ENCODE data around the gene CLK2. TPM values are rescaled to one million over a fixed set of nuclear protein-coding genes. Genes with fewer than 3 reads are reported as not detected.

Gene CLK2
- total and polyA plus RNA-seq, 2 of the 8 experiments (the other 6 are each of a cell fraction or from before 2014, with no cell fraction given), result 62.2 to 76.0 TPM

GRCh38 chr1:155263067-155263466 is 10.2 kb downstream of the CLK2 start:
- no peak overlapping the region for H3K4me3 ChIP-seq (ENCODE audit: extremely low read depth in 1 of 4, insufficient read depth in 2 of 4, low read depth in 3 of 4, low read length in 4 of 4)
- H2BK5ac ChIP-seq (ENCODE audit: low read depth, low read length), result no peak overlapping the region
- FAIRE-seq, result no peak
- H2BK120ac ChIP-seq (replicated peaks; ENCODE audit: low read depth, low read length), result no peak overlapping the region
- peaks cover 0 to 8% (median 4%) of the 10 kb centered on the region in 4 experiments; a peak in 3 of 7 replicates for H3K4me1 ChIP-seq (replicated peaks in 1 of 4; ENCODE audit: control insufficient read depth in 3 of 4, insufficient read depth in 4 of 4, low read length in 3 of 4)
- no peak overlapping the region for H4K5ac ChIP-seq (ENCODE audit: insufficient read length, low read depth, low read length)
- no peak overlapping the region for H4K91ac ChIP-seq (replicated peaks; ENCODE audit: insufficient read length, low read length)
- no peak overlapping the region for H3K18ac ChIP-seq (ENCODE audit: extremely low read depth, low read length)
- peaks cover 0 to 14% of the 10 kb centered on the region in 2 experiments; a peak in 1 of 4 replicates for H3K79me2 ChIP-seq (ENCODE audit: control insufficient read depth in 1 of 2, insufficient read depth in 2 of 2, low read length in 2 of 2)
- H2AFZ ChIP-seq (ENCODE audit: low read length), result no peak overlapping the region
- peaks cover 5% of the 10 kb centered on the region for H3K23me2 ChIP-seq (ENCODE audit: low read depth, low read length)
- H3K9ac ChIP-seq (replicated peaks in 1 of 4; ENCODE audit: extremely low read depth in 1 of 4, low read depth in 3 of 4, low read length in 3 of 4), result no peak overlapping the region
- CTCF ChIA-PET (ENCODE audit: partially characterized antibody), result interaction anchor here (0.9 to 2.4 kb wide), 3 partner anchors 9 to 56 kb away, joined by 3 to 21 read pairs (median 4); no protein-coding TSS in a partner anchor
- peaks cover 6% of the 10 kb centered on the region for H3K79me1 ChIP-seq (ENCODE audit: low read depth, low read length)
- DNase-seq (ENCODE audit: low read depth in 1 of 2, low spot score in 2 of 2), result no peak
- peaks cover 30 to 57% (median 52%) of the 10 kb centered on the region in 4 experiments for H3K36me3 ChIP-seq (ENCODE audit: control insufficient read depth in 2 of 4, insufficient read depth in 4 of 4, low read length in 3 of 4)
- H4K20me1 ChIP-seq (replicated peaks in 1 of 2; ENCODE audit: control insufficient read depth in 1 of 2, insufficient read depth in 2 of 2, low read length in 2 of 2), result peaks cover 0 to 4% of the 10 kb centered on the region in 2 experiments
- H2BK20ac ChIP-seq (ENCODE audit: low read length), result no peak overlapping the region
- H3K27ac ChIP-seq (ENCODE audit: low read depth, low read length), result no peak overlapping the region
- POLR2A ChIA-PET (ENCODE audit: partially characterized antibody), result interaction anchor here (0.7 to 6.4 kb wide), 12 partner anchors 9 to 67 kb away, joined by 3 to 87 read pairs (median 4); partner anchors contain the start of genes CLK2 and HCN3
- H4K8ac ChIP-seq (ENCODE audit: extremely low read depth, insufficient read depth, low read length), result no peak overlapping the region
- no peaks in the 10 kb centered on the region for H3K9me3 ChIP-seq (ENCODE audit: insufficient read depth in 2 of 2, low read depth in 1 of 2, low read length in 1 of 2)
- 93% methylated on average over 11 of the region's 11 CpGs; no CpG with 5 or more reads in 1 of the 2 experiments for WGBS, 2 experiments (ENCODE audit: extremely low coverage in 1 of 2, insufficient coverage in 1 of 2, insufficient read length in 1 of 2, insufficient replicate concordance in 2 of 2, low coverage in 1 of 2, low lambda C conversion rate in 2 of 2, missing lambda C conversion rate in 1 of 2)
- no peak overlapping the region for H3K14ac ChIP-seq (ENCODE audit: insufficient read length)
- no peak overlapping the region for H2BK12ac ChIP-seq (ENCODE audit: low read depth, low read length)
- H3K23ac ChIP-seq (ENCODE audit: insufficient read length), result no peak overlapping the region
- H3K4me2 ChIP-seq (ENCODE audit: insufficient read depth in 1 of 2, low read depth in 2 of 2, low read length in 2 of 2), result no peak overlapping the region; a peak in 1 of 4 replicates
- no peak overlapping the region for H2BK15ac ChIP-seq (ENCODE audit: low read length)
- H3K27me3 ChIP-seq (replicated peaks in 1 of 4; ENCODE audit: control insufficient read depth in 3 of 4, extremely low read depth in 1 of 4, insufficient read depth in 3 of 4, low read length in 3 of 4), result no peaks in the 10 kb centered on the region
- no peak overlapping the region for H2AK5ac ChIP-seq (ENCODE audit: low read depth, low read length)
- no peak overlapping the region for H3K56ac ChIP-seq (replicated peaks; ENCODE audit: insufficient read length, low read depth, low read length)
- H3K4ac ChIP-seq (replicated peaks; ENCODE audit: insufficient read length, low read depth, low read length), result no peak overlapping the region

Data from H1 (cell line).